CD14-positive monocyte (primary cell): ENCODE results near the gene TBC1D16. TPM values are rescaled to one million over a fixed set of nuclear protein-coding genes. Genes with fewer than 3 reads are reported as not detected.

ENCODE experiments used
- DNase-seq, 3 donors: peaks; one replicate each; pipeline ENCODE4 v3.0.0-alpha.2; 2011 to 2022
- H2AFZ ChIP-seq: 2 replicates; pipeline ENCODE4 v1.6.0; 2012; ENCODE audit warnings: mild to moderate bottlenecking, low read depth, low read length, inconsistent platforms; ENCODE audit not compliant: insufficient read depth, poor library complexity, severe bottlenecking
- H3K27ac ChIP-seq, 2 donors: 1 replicate in 1 of 2; 2 replicates in 1 of 2; pipeline ENCODE4 v1.5.1; 2012 to 2013; ENCODE audit warnings: low read length in 2 of 2, control low read depth in 1 of 2, inconsistent platforms in 1 of 2, low read depth in 1 of 2, mild to moderate bottlenecking in 1 of 2
- H3K27me3 ChIP-seq, 2 donors: one replicate each; pipeline versions ENCODE4 v1.6.0 to v1.6.1; 2011 to 2013; ENCODE audit warnings: low read length in 2 of 2; ENCODE audit not compliant: control insufficient read depth in 2 of 2, insufficient read depth in 2 of 2
- H3K36me3 ChIP-seq, 2 donors: replicated peaks in 1 of 2; 1 replicate in 1 of 2; 2 replicates in 1 of 2; pipeline versions ENCODE4 v1.5.1 to v1.6.1; 2012 to 2013; ENCODE audit warnings: low read length in 2 of 2, control low read depth in 1 of 2, inconsistent platforms in 1 of 2, mild to moderate bottlenecking in 1 of 2; ENCODE audit not compliant: insufficient read depth in 2 of 2, control insufficient read depth in 1 of 2
- H3K4me1 ChIP-seq, 2 donors: 1 replicate in 1 of 2; 2 replicates in 1 of 2; pipeline versions ENCODE4 v1.5.1 to v1.6.1; 2012 to 2013; ENCODE audit warnings: low read length in 2 of 2, control low read depth in 1 of 2, inconsistent platforms in 1 of 2, mild to moderate bottlenecking in 1 of 2, moderate library complexity in 1 of 2; ENCODE audit not compliant: insufficient read depth in 2 of 2, control insufficient read depth in 1 of 2
- H3K4me2 ChIP-seq: replicated peaks from 2 replicates; pipeline ENCODE3; 2012; ENCODE audit warnings: low read length, moderate library complexity, mild to moderate bottlenecking; ENCODE audit not compliant: poor library complexity, severe bottlenecking; ENCODE audit errors: extremely low read depth
- H3K4me3 ChIP-seq, 3 experiments: fragments of 200-600 bp in 1 of 3; sonication (generic) in 1 of 3; replicated peaks in 1 of 3; 1 replicate in 2 of 3; 2 replicates in 1 of 3; pipeline ENCODE4 v1.5.1; 2011 to 2013; ENCODE audit warnings: low read length in 3 of 3, mild to moderate bottlenecking in 3 of 3, control low read depth in 2 of 3, low read depth in 2 of 3, inconsistent platforms in 1 of 3, moderate library complexity in 1 of 3
- H3K79me2 ChIP-seq: 2 replicates; pipeline ENCODE4 v1.6.0; 2012; ENCODE audit warnings: mild to moderate bottlenecking, control low read depth, inconsistent platforms, low read length, moderate library complexity; ENCODE audit not compliant: insufficient read depth
- H3K9ac ChIP-seq: 2 replicates; pipeline ENCODE4 v1.6.0; 2017; ENCODE audit warnings: low read length, mild to moderate bottlenecking; ENCODE audit not compliant: insufficient read depth, poor library complexity, severe bottlenecking
- H3K9me3 ChIP-seq, 2 donors: replicated peaks in 1 of 2; 1 replicate in 1 of 2; 2 replicates in 1 of 2; pipeline versions ENCODE4 v1.5.1 to v1.6.1; 2012 to 2013; ENCODE audit warnings: low read length in 2 of 2, control low read depth in 1 of 2; ENCODE audit not compliant: control insufficient read depth in 1 of 2, insufficient read depth in 1 of 2
- H4K20me1 ChIP-seq: 2 replicates; pipeline ENCODE4 v1.6.0; 2012; ENCODE audit warnings: mild to moderate bottlenecking, low read length, control low read depth, moderate library complexity; ENCODE audit not compliant: insufficient read depth
- H3K27ac Mint-ChIP-seq, 7 donors: one replicate each; pipeline ENCODE4 v1.8.0; 2020; ENCODE audit warnings: mild to moderate bottlenecking in 7 of 7, mixed read lengths in 7 of 7, moderate library complexity in 6 of 7, inconsistent platforms in 2 of 7
- H3K27me3 Mint-ChIP-seq, 3 donors: one replicate each; pipeline ENCODE4 v1.8.0; 2021 to 2022; ENCODE audit warnings: low read depth in 3 of 3, mild to moderate bottlenecking in 3 of 3, mixed read lengths in 3 of 3, moderate library complexity in 3 of 3, inconsistent platforms in 1 of 3
- H3K36me3 Mint-ChIP-seq, 2 donors: one replicate each; pipeline ENCODE4 v1.8.0; 2020; ENCODE audit warnings: mixed read lengths in 2 of 2, inconsistent platforms in 1 of 2, mild to moderate bottlenecking in 1 of 2
- H3K4me1 Mint-ChIP-seq: one replicate; pipeline ENCODE4 v1.8.0; 2020; ENCODE audit warnings: mild to moderate bottlenecking, mixed read lengths
- H3K4me3 Mint-ChIP-seq, 2 donors: one replicate each; pipeline ENCODE4 v1.8.0; 2020; ENCODE audit warnings: mild to moderate bottlenecking in 2 of 2, mixed read lengths in 2 of 2, moderate library complexity in 1 of 2
- H3K9me3 Mint-ChIP-seq, 7 donors: one replicate each; pipeline ENCODE4 v1.8.0; 2020 to 2022; ENCODE audit warnings: mixed read lengths in 7 of 7, mild to moderate bottlenecking in 6 of 7, moderate library complexity in 6 of 7, inconsistent platforms in 2 of 7
- CTCF ChIP-seq: fragments of 200-600 bp; IDR thresholded peaks from one replicate; pipeline ENCODE4 v1.8.0; 2022; ENCODE audit warnings: antibody characterized with exemption, mild to moderate bottlenecking
- whole genome bisulfite sequencing: methylation state at CpG from one replicate; pipeline ENCODE4 v1.1.5; 2013; ENCODE audit warnings: missing lambda C conversion rate; ENCODE audit not compliant: insufficient coverage; 5-methylcytosine and 5-hydroxymethylcytosine counted together
- intact Hi-C, 2 donors: fragments of 100-400 bp; cut with micrococcal nuclease; formaldehyde crosslinking; loops; one replicate each; pipeline versions ENCODE4 v1.15.0 to v1.15.1; 2023
- polyA plus RNA-seq, 3 donors: library from polyadenylated mRNA; depleted of rRNA in 1 of 3; unstranded in 2 of 3; stranded (reverse) in 1 of 3; fragments of 300-500 nt in 2 of 3; fragments of >200 nt in 1 of 3; fragmentation: Illumina TruSeq in 2 of 3; gene quantifications; 1 replicate in 2 of 3; 2 replicates in 1 of 3; pipeline ENCODE4 v1.2.3, GENCODE V29; 2012 to 2021

TBC1D16 gene
- polyA plus RNA-seq, 3 donors, result 0.11 to 0.53 (median 0.27) TPM

- Mint-ChIP-seq H3K36me3 (no peaks in the 10 kb centered on the region), H3K27me3 (peaks cover 2 to 8% (median 6%) of the 10 kb centered on the region in 3 donors), H3K4me3 (no peak overlapping the region), H3K9me3 (no peaks in the 10 kb centered on the region), H3K4me1 (peaks cover 7% of the 10 kb centered on the region), H3K27ac (no peak overlapping the region)
- Histone ChIP-seq H3K4me1 (peaks cover 4 to 8% of the 10 kb centered on the region in 2 donors), H3K27ac (no peak overlapping the region), H3K27me3 (no peaks in the 10 kb centered on the region), H4K20me1 (no peaks in the 10 kb centered on the region), H3K9ac (no peak overlapping the region), H3K79me2 (no peaks in the 10 kb centered on the region), H3K9me3 (no peaks in the 10 kb centered on the region), H2AFZ (no peak overlapping the region), H3K4me2 (no peak overlapping the region), H3K4me3 (no peak overlapping the region), H3K36me3 (no peaks in the 10 kb centered on the region)
- 24% methylated on average over 16 of the region's 17 CpGs for WGBS
- intact Hi-C loops, result no loop called here
- peak; percentile 97 for TF ChIP-seq CTCF
- DNase-seq, result peak; percentile 59 to 71 (median 61)
Measured at GRCh38 chr17:80008383-80008840, 27.3 kb downstream of the TBC1D16 start.

GRCh38 chr17:80007939-80008338 lies 27.7 kb downstream of the TBC1D16 start:
- Mint-ChIP-seq H3K4me3 (no peak overlapping the region), H3K36me3 (no peaks in the 10 kb centered on the region), H3K27ac (no peak overlapping the region), H3K9me3 (no peaks in the 10 kb centered on the region), H3K4me1 (peaks cover 7% of the 10 kb centered on the region), H3K27me3 (peaks cover 2 to 8% (median 6%) of the 10 kb centered on the region in 3 donors)
- Histone ChIP-seq H3K36me3 (no peaks in the 10 kb centered on the region), H3K4me3 (no peak overlapping the region), H3K27ac (no peak overlapping the region), H3K79me2 (no peaks in the 10 kb centered on the region), H3K9ac (no peak overlapping the region), H4K20me1 (no peaks in the 10 kb centered on the region), H3K27me3 (no peaks in the 10 kb centered on the region), H3K4me1 (peaks cover 4 to 8% of the 10 kb centered on the region in 2 donors), H3K4me2 (no peak overlapping the region), H2AFZ (no peak overlapping the region), H3K9me3 (no peaks in the 10 kb centered on the region)
- no peak for TF ChIP-seq CTCF
- DNase-seq, result no peak
- intact Hi-C loops, result no loop called here
- WGBS, result 84% methylated on average over 8 of the region's 10 CpGs
